ENCODE results near the gene CDK5RAP3. TPM values are rescaled to one million over a fixed set of nuclear protein-coding genes. Genes with fewer than 3 reads are reported as not detected.

Gene CDK5RAP3
- total and polyA plus RNA-seq, 2 of the 13 experiments (the other 11 are each of a cell fraction or from before 2014, with no cell fraction given), result 128 to 154 TPM

DNA sequence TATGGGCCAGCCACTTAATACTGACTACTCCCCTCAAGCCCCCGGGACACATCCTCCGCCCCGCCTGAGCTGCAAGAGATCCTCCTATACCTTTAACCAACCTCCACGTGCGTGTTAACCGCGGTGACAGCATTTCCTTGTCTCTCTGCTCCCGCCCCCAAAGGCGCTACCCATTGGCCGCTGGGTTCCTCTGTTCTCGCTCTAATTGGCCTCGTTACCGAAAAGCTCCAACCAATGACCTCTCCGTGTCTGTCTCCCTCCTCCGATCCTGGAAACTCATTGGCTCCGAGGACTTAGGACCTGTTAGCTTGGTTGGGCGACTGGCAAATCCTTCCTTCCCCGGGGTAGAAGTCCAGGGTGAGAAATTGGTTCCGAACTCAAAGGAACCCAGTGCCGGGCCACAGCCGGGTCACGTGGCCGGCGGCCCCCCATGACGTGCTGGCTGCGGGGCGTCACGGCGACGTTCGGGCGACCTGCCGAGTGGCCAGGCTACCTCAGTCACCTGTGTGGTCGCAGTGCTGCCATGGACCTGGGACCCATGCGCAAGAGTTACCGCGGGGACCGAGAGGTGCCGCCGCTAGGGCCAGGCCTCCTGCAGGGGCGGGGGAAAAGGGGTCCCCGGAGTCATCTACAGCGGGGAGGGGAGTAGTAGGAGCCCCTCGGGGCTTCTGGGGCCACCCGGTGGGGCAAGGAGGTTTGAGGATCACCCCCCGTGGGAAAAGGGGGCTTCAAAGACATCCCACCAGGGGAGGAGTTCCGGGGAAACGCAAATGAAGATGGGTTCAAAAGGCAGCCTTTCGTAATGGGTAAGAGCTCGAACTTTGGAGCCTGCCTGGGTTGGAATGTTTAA is 29.4 kb upstream of the CDK5RAP3 start, which contains the start of gene PNPO (continued):
- TF ChIP-seq, protein P1, sequence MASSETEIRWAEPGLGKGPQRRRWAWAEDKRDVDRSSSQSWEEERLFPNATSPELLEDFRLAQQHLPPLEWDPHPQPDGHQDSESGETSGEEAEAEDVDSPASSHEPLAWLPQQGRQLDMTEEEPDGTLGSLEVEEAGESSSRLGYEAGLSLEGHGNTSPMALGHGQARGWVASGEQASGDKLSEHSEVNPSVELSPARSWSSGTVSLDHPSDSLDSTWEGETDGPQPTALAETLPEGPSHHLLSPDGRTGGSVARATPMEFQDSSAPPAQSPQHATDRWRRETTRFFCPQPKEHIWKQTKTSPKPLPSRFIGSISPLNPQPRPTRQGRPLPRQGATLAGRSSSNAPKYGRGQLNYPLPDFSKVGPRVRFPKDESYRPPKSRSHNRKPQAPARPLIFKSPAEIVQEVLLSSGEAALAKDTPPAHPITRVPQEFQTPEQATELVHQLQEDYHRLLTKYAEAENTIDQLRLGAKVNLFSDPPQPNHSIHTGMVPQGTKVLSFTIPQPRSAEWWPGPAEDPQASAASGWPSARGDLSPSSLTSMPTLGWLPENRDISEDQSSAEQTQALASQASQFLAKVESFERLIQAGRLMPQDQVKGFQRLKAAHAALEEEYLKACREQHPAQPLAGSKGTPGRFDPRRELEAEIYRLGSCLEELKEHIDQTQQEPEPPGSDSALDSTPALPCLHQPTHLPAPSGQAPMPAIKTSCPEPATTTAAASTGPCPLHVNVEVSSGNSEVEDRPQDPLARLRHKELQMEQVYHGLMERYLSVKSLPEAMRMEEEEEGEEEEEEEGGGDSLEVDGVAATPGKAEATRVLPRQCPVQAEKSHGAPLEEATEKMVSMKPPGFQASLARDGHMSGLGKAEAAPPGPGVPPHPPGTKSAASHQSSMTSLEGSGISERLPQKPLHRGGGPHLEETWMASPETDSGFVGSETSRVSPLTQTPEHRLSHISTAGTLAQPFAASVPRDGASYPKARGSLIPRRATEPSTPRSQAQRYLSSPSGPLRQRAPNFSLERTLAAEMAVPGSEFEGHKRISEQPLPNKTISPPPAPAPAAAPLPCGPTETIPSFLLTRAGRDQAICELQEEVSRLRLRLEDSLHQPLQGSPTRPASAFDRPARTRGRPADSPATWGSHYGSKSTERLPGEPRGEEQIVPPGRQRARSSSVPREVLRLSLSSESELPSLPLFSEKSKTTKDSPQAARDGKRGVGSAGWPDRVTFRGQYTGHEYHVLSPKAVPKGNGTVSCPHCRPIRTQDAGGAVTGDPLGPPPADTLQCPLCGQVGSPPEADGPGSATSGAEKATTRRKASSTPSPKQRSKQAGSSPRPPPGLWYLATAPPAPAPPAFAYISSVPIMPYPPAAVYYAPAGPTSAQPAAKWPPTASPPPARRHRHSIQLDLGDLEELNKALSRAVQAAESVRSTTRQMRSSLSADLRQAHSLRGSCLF (CRISPR knock-in tag; IDR thresholded peaks at IDR 0.05; ENCODE audit: borderline replicate concordance), result peak; percentile 93
- peak; percentile 88 for TF ChIP-seq MEIS1 (CRISPR knock-in tag; IDR thresholded peaks at IDR 0.05; ENCODE audit: borderline replicate concordance)
- TF ChIP-seq, protein P2, sequence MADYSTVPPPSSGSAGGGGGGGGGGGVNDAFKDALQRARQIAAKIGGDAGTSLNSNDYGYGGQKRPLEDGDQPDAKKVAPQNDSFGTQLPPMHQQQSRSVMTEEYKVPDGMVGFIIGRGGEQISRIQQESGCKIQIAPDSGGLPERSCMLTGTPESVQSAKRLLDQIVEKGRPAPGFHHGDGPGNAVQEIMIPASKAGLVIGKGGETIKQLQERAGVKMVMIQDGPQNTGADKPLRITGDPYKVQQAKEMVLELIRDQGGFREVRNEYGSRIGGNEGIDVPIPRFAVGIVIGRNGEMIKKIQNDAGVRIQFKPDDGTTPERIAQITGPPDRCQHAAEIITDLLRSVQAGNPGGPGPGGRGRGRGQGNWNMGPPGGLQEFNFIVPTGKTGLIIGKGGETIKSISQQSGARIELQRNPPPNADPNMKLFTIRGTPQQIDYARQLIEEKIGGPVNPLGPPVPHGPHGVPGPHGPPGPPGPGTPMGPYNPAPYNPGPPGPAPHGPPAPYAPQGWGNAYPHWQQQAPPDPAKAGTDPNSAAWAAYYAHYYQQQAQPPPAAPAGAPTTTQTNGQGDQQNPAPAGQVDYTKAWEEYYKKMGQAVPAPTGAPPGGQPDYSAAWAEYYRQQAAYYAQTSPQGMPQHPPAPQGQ (CRISPR knock-in tag; IDR thresholded peaks at IDR 0.05; ENCODE audit: borderline replicate concordance), result 0 out of 2 replicates have a peak, but pooled peaks have one; percentile 39
- TF ChIP-seq, protein P3, sequence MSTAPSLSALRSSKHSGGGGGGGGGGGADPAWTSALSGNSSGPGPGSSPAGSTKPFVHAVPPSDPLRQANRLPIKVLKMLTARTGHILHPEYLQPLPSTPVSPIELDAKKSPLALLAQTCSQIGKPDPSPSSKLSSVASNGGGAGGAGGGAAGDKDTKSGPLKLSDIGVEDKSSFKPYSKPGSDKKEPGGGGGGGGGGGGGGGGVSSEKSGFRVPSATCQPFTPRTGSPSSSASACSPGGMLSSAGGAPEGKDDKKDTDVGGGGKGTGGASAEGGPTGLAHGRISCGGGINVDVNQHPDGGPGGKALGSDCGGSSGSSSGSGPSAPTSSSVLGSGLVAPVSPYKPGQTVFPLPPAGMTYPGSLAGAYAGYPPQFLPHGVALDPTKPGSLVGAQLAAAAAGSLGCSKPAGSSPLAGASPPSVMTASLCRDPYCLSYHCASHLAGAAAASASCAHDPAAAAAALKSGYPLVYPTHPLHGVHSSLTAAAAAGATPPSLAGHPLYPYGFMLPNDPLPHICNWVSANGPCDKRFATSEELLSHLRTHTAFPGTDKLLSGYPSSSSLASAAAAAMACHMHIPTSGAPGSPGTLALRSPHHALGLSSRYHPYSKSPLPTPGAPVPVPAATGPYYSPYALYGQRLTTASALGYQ (CRISPR knock-in tag; IDR thresholded peaks at IDR 0.05), result peak; percentile 89
- TF ChIP-seq, protein P4, sequence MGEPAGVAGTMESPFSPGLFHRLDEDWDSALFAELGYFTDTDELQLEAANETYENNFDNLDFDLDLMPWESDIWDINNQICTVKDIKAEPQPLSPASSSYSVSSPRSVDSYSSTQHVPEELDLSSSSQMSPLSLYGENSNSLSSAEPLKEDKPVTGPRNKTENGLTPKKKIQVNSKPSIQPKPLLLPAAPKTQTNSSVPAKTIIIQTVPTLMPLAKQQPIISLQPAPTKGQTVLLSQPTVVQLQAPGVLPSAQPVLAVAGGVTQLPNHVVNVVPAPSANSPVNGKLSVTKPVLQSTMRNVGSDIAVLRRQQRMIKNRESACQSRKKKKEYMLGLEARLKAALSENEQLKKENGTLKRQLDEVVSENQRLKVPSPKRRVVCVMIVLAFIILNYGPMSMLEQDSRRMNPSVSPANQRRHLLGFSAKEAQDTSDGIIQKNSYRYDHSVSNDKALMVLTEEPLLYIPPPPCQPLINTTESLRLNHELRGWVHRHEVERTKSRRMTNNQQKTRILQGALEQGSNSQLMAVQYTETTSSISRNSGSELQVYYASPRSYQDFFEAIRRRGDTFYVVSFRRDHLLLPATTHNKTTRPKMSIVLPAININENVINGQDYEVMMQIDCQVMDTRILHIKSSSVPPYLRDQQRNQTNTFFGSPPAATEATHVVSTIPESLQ (CRISPR knock-in tag; conservative IDR thresholded peaks at IDR 0.05), result no peak
